ENCODE results near the gene RBM4B.
"Not testable (repeated sequence)": the region's sequence is repeated elsewhere in the genome, so short reads cannot be mapped to it uniquely, and the experiment has no call there.

DNA sequence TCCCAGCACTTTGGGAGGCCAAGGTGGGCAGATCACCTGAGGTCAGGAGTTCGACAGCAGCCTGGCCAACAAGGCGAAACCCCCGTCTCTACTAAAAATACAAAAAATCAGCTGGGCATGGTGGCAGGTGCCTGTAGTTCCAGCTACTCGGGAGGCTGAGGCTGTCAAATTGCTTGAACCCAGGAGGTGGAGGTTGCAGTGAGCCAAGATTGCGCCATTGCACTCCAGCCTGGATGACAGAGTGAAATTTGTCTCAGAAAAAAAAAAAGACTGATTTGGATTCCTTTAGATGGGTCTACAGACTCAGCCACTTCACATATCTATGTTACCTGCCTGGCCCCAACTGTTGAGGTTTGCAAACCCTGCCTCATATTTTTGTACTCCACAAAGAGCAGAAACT, 46.5 kb upstream of the RBM4B start:
- TF ChIP-seq ZNF549 (CRISPR knock-in tag; IDR thresholded peaks at IDR 0.05); MTA3 (CRISPR knock-in tag; IDR thresholded peaks at IDR 0.05); CBX5 (CRISPR knock-in tag; IDR thresholded peaks at IDR 0.05; ENCODE audit: borderline replicate concordance); FOXA3 (CRISPR knock-in tag; IDR thresholded peaks at IDR 0.05); RELA (CRISPR knock-in tag; IDR thresholded peaks at IDR 0.05); CEBPB (IDR thresholded peaks at IDR 0.05; ENCODE audit: borderline replicate concordance, low read depth, low read length): not testable (repeated sequence)

Measured in HepG2 (cell line).